ENCODE data around the gene CDYL2.

Gene CDYL2

DNA sequence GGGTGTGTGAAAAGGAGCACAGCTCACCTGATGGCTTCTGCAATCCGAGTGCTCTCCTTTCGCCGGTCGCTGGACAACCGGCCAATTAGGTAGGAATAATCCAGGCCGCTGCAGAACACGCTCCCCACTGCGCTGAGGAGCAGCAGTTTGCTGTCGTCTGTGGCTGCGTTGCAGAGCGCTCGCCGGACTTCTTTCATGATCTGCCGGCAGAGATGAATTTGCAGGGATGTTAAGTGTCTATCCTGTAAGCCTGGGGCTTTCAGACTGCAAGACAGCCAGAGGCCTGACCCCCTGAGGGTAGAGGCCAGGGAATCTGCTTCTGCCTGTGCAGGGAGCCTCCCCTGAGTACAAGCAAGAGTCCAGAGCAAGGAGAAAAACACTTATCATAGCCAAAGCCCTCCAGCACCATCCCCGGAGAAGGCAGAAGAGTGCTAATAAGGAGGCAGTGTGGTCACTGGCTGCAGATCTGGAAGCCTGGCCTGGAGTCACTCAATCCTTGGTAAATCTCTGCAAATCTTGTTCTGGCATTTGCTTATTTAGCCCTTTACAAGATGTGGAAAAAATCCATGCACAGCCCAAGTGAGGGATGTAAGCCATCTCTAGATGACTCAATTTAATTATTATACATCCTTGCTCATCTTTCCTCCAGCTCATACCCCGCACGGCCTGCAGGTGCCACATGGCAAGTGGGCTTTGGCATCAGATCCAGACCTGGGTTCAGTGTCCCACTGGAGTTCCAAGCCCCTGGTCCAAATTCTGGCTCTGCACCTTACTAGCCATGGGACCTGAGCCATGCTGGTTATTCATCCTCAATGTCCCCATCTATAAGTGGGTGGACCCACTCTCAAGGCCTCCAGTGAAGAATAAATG is 183.4 kb downstream of the CDYL2 start:
- DNase-seq (ENCODE audit: low read depth) = no peak

DNA sequence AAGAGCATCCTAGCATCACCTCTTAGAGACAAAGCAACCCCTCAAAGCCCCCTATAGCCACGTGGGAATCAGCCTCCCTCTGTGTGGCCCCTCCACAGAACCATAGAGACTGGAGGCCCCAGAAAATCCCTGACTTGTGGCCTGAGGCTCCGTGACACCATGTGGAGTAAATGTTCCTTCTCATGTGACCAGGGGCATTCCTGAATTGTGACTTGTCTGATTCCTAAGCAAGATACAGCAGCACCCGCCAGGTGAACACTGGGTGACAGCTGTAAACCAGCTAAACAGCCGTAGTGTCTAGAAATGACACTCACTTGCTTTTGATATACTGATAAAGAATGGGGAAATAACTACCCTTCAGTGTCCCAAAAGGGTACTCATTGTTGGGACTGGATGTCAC is 184.6 kb downstream of the CDYL2 start:
- no peak for DNase-seq (ENCODE audit: low read depth)

DNA sequence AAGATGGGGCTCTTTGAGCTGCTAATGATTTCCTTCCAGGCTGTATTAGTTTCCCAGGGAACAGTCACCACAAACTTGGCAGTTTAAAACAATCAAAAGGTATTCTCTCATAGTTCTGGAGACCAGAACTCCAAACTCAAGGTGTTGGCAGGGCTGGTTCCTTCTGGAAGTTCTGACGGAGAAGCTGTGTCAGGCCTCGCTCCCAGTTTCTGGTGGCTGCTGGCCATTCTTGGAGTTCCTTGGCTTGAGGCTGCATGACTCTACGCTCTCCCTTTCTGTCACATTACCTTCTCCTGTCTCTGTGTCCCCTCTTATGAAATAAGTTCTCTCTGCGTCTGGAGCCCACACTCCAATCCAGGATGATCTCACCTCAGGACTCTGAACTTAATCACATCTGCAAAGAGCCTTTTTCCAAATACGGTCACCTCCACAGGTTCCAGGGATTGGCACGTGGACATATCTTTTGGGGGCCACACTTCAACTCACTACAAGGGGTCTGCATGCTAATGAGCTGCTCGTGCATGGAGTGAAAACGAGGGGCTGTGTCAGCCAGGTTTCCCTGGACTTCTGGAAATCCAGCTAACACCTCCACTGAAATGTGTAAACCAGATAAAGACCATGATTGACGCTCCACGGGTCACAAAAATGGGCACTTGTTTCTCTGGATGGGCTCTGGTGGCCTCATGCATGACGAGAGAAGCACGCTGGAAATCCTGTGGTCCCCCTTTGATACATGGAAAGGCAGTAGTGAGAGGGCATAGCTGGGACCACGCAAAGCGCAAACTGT is 185.3 kb downstream of the CDYL2 start:
- DNase-seq (ENCODE audit: low read depth) = no peak

DNA sequence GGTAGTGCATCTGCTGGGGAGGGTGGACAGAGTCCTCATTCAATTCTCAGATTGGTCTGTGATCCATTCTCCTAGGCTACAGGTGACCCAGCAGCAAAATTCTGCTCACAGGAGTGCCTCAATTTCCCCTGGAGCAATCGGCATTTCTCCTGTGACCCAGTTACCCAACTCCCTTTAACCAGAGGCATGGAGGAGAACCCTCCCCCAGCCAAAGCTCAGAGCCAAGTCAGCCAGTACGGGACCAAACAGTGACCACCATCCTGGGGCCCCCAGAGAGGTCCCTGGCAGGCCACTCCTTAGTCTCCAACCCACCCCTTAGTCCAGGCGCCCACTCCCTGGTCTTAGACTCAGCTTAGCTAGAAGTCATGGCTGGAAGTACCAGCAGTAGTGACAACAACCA is 188.0 kb downstream of the CDYL2 start:
- no peak for DNase-seq (ENCODE audit: low read depth)

DNA sequence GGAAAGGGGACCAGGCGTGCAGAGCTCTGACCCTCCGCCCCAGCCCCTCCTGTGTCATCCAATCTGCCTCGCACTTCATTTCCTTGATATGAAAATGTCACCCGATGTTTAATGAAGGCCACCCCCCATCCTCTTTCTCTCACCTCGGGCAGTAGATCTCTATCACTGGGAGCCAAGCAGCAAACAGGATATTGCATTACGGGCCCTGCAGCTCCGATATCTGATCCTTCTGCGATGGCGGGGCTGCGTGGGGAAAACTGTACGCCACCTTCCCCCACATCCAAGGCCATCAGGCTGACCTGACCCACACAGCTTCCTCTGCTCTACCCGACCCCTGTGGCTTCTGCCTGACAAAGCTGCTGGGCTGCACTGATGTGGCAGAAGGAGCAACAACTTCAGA is 188.7 kb downstream of the CDYL2 start:
- DNase-seq (ENCODE audit: low read depth) = no peak

DNA sequence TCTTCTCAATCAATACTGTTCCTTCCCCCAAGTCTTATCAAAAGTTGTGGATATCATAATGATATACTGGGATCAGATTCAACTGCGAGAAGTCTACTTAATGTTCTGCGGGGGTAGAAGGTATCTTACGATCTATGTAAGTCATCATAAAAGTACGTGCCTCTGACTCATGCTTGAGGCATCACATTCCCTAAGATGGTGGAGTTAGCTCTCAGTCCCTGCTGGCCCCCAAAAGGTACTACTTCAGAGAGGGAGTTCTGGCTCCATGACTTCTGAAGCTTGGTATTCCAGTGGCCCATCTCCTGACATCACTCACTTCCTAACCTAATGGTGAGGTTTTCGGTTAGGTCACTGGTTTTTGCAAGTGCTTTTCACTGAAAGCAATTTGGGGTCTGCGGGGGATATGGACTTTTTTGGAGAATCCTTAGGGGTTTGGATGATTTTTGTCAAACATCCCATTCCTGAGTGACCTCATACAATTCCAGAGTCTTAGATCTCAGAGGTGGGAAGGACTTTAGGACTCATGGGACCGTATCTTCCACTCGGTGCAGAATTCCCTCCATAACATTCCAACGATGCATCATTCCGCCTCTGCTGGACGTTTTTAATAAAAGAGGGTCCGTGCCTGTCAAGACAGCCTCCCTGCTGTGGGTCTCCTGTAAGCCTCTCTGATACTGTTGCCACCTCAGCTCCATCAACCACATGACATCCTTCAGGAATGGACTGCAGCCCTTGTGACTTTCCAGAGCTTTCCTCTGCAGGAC is 189.3 kb downstream of the CDYL2 start:
- DNase-seq (ENCODE audit: low read depth) = no peak

DNA sequence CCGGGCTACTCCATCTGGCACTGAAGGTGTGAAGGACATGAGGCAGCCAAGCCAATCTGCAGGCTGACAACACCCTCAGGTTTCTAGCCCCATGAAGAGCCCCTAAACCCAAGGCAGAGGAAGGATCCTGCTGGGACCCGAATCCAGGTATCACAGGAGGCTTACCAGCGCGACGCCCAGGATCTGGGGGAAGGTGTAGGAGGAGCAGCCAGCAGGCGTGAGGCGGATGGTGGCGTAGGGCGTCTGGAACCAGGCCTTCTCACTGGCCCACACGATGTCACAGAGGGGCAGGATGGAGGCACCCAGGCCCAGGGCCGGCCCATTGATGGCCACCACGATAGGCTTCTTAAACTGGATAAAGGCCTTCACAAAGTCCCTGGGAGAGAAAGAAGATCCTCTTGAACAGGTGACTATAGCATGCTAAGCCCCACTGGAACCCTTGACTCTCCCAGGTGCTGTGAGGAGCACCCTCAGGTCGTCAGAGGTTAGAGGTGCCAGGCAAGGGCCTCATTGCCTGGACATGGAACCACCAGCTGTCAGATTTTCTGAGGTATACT is 191.9 kb downstream of the CDYL2 start:
- DNase-seq (ENCODE audit: low read depth) = no peak

DNA sequence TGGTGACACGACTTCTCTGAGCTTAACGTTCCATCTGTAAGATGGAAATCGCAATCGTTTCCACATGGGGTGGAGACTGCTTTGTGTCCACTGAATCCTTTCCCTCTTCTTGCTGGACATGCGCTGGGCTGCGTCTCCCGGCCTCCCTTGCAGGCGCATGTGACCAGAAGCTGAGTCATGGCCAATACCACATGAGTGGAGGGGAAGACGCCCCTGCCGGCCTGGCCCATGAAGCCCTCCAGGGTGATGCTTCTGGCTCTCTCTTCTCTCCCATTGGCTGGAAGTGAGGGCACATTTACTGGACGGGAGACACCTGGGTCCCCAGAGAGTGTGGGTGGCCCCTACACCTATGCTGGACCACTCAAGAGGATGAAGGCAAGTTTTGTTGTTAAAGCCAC is 192.5 kb downstream of the CDYL2 start:
- DNase-seq (ENCODE audit: low read depth) = no peak

DNA sequence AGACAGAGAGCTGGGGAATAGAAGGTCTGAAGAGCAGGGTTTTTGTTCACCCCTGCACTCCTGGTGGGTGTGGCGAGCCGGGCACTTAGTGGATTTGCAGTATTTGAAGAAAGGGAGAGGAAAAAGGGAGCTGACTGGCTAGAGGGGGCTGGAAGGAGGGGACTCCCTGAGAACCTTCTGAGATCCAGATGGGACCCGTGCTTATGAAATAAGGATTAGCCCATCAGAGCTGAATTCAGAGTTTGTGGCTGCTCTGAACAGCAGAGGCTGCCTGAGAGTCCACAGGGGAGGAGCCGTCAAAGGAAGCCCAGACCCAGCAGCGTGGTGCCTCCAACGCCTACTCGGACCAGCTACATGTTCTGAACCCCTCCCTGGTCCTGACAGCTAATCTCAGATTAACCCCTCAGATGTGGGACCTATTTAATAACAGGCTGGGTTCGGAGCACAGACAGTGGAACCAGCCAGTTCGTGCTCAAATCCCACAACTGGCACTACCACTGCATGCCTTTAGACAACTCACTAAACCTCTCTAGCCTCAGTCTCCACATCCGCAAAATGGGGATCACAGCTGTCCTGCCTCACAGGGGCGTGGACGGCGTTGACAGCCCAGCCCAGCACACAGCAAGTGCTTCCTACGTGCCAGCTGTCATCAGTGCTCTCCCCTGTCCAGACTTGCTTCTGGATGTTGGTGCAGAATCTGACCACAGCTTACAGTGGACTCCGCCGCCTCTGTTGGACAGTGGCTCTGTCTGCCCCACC is 193.0 kb downstream of the CDYL2 start:
- no peak for DNase-seq (ENCODE audit: low read depth)

DNA sequence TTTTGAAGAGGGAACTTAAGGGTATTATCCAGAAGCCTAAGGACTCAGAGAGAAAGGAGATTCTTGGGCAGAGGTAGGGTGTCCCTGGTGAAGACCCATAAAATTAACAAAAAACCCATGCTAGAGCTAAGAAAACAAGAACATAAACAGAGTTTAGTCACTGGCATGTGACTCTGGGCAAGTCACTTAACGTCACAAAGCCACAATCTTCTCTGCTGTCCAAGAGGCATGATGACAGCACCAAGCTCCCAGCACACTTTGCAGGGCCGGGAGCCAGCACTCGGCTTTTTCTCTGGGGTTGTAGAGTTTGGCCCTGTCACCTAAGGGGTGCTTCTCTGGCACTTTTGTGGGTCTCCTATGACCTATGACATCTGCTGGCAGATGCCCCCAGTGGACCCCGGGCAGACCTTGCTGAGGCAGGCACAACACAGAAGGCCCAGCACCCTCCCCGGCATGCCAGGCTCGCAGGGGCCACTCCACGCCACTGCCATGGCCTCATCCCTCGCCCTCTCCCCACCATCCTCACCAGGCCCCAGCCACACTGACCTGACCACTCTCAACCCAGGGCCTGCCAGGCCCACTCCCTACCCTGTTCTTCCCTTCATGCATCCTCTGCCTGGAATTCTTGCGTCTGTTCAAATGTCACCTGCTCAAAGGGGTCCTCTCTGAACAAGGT is 193.8 kb downstream of the CDYL2 start:
- DNase-seq (ENCODE audit: low read depth) = no peak

DNA sequence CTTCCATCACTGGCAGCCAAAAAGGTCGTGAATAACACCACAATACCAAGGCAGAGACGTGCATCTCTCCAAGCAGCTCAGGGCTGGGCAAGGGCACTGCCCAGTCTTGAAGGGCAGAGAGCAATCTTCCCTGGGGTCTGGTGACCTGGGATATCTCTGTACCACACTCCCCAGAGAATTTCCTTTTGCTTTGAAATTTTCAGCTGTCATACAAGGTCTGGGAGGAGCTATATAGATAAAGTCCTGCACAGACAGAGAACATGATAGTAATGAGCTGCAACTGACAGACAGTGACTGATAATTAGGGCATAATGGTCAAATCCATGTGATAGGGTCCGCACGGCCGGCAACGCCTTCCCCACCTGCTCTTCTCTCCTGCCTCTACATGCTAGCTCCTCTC is 195.5 kb downstream of the CDYL2 start:
- no peak for DNase-seq (ENCODE audit: low read depth)

DNA sequence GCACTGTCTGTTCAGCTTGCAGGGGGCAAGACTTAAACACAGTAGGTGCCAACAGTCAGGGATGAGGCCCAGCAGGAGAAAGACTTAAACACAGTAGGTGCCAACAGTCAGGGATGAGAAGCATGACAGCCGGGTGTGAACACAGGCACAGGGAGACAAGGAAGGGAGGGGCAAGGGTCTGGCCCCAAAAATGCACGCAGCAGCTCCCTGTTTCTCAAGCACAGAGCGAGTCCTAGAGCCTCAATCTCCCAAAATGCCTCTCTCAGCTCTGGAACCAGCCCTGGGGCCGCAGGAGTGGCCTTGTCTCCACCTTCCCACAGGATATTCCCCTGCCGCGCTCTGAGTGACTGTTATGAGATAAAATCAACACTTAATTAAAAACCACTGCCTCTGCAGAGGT is 197.2 kb downstream of the CDYL2 start:
- DNase-seq (ENCODE audit: low read depth) = no peak

DNA sequence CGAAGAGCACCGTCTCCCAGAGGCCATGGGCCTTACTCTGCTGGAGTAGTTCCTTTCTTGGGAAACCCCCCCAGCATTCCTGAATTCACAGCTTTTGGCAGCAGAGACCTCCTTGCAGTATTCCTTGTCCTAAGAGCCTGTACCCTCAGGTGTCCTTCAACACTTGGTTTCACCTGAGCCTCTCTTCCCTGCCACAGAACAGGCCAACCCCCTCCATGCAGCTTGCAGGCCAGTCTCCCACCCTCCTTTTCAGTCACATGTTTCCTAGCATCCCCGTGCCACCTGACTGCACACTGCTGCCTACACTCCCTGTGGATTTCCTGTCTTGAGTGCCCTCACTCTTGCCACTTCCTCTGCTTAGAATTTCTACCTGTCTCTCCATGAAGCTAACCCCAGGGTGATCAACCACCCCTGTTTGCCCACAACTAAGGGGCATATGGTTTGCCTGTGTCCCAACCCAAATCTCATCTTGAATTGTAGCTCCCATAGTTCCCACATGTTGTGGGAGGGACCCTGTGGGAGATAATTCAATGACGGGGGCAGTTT is 198.1 kb downstream of the CDYL2 start:
- DNase-seq (ENCODE audit: low read depth) = no peak

DNA sequence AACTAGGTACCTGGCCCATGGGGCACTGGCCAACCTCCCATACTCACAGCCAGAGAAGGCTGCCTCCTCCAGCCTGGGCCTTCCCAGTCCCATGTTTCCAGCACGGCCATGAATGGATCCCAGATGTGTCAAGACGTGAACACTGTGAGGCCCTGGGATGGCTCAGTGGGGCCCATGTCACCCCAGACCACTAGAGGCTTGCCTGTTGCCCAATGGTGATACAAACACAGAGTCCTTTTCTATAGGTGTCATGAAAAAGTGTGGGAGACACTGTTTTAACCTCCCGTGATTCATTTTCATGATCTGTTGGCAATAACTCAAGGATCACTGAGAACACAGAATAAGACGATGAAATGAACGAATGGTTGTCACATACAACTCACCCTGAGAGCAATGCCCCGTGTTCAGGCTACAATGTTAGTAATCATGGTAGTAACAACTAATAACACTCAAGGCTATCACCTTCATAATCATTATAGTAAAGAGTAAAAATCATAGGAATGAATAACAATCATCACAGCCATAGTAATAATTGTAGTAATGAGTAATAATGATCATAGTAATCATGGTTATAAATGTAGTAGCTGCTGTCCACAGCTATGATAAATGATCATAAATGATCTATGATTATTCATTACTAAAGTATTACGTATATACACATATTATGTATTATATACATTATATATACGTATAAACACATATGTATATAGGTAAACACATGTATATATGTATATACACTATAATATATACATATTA is 199.6 kb downstream of the CDYL2 start:
- no peak for DNase-seq (ENCODE audit: low read depth)

DNA sequence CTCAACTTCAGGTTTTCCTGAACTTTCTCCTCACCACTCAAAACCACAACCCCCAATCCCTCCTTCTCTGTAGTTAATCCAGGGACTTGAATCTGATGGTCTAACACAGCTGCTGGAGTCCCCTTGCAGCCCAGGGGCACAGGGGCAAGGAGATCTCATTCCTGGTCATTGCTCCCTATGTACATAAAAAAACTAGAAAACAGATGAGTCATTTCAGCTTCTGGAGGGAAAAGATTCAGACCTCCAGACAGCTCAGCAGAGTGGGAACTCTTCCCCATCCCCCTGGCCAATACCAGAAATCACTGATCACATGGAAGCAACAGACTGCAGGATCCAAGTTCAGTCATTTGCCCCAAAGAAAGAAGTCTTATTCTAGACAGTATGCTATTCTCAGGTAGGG is 201.5 kb downstream of the CDYL2 start:
- DNase-seq (ENCODE audit: low read depth) = no peak

DNA sequence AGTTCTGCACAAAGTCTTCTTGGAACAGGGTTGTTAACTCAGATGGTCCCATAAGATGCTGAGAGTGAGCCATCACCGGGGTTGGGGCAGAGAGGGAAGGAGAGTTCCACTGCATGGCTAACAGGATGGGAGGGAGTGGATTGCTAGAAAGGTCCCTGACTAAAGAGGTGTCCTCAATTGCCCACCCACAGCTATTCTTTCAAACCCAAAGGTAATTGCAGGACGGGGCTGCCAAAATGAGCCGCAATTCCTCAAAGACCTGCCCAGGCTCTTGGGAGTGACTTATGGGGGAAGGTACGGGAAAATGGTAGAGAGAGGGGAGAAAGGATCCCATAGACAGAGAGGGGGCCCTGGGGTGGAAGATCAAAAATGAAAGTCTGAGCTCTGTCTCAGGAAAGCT is 203.2 kb downstream of the CDYL2 start:
- no peak for DNase-seq (ENCODE audit: low read depth)

DNA sequence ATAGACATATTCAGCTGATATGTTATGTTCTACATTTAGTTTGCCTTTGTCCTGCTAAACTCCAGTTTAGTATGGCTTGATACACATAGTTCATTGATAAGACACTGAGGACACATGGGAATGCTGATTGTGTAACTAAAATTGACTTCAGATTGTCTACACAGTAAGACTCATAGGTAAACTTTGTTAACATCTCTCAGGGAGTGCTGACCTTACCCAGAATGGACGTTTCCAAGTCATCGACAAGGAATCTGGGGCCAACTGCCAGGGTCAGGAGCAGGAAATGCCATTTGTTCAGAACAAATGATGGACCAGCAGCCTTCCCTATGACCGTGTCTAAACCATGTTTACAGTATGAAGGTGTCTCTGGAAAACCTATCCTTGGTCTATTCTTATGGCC is 204.9 kb downstream of the CDYL2 start:
- DNase-seq (ENCODE audit: low read depth) = no peak

DNA sequence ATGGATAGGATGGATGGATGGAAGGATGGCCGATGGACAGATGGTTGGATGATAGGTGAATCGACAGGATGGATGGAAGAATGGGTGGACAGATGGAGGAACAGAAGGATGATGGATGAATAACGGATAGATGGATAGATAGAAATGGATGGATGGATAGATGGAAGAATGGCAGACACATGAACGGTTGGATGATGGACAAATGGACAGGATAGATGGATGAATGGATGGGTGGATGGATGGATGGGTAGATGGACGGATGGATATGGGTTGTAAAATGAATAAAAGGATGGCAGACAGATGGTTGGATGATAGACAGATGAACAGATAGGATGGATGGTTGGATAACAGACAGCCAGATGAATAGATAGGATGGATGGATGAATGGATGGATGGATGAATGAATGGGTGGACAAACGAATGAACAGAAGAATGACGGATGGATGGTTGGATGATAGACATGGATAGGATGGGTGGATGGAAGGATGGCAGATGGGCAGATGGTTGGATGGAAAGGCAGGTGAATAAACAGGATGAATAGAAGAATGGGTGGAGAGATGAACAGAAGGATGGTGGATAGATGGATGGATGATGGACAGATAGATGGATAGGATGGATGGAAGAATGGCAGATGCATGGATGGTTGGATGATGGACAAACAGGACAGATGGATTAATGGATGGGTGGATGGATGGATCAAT is 207.7 kb downstream of the CDYL2 start:
- no peak for DNase-seq (ENCODE audit: low read depth)

DNA sequence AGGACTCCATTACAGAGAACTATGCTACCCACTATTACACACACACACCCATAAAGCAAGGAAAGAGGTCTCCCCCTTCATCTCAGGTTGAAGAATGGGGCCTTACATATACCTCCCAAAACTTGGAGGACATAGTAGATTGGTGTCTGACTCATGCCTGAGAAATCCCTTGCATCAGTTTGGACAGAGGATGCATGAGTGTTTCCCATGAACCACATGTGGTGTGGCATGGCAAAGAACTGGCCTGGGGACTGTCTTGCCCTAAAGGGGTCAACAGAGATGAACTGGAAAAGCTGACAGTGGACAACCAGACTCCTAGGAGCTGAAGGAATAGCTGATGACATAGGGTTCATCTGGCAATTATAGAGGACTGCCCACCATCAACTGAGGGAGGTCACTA is 209.6 kb downstream of the CDYL2 start:
- no peak for DNase-seq (ENCODE audit: low read depth)

All from stimulated activated CD8-positive, alpha-beta memory T cell treated with anti-CD3 and anti-CD28 coated beads, Interleukin-12 subunit alpha, Interleukin-12 subunit beta, amount 100 ng/mL, for 1 hour (primary cell).